Osteoblast (primary cell): ENCODE measurements around the gene ATAD3A. TPM values are rescaled to one million over a fixed set of nuclear protein-coding genes. Genes with fewer than 3 reads are reported as not detected.
"Not testable (repeated sequence)": the region's sequence is repeated elsewhere in the genome, so short reads cannot be mapped to it uniquely, and the experiment has no call there.

Source experiments
- DNase-seq: peaks from one replicate; pipeline ENCODE4 v3.0.0; 2011; ENCODE audit warnings: low spot score, mixed read lengths; ENCODE audit not compliant: insufficient read length; ENCODE audit errors: missing footprints
- H2AFZ ChIP-seq: 2 replicates; pipeline ENCODE4 v1.6.0; 2011; ENCODE audit warnings: mild to moderate bottlenecking, low read length
- H3K27ac ChIP-seq: 2 replicates; pipeline ENCODE4 v1.5.1; 2011; ENCODE audit warnings: mild to moderate bottlenecking, low read depth, low read length, moderate library complexity
- H3K27me3 ChIP-seq: 2 replicates; pipeline ENCODE4 v1.6.0; 2012; ENCODE audit warnings: mild to moderate bottlenecking, control low read depth, inconsistent platforms, low read length, moderate library complexity; ENCODE audit not compliant: insufficient read depth
- H3K36me3 ChIP-seq: 2 replicates; pipeline ENCODE4 v1.5.1; 2011; ENCODE audit warnings: mild to moderate bottlenecking, low read length, control low read depth, moderate library complexity; ENCODE audit not compliant: insufficient read depth
- H3K4me1 ChIP-seq: 2 replicates; pipeline ENCODE4 v1.5.1; 2011; ENCODE audit warnings: mild to moderate bottlenecking, low read length, control low read depth, moderate library complexity; ENCODE audit not compliant: insufficient read depth
- H3K4me2 ChIP-seq: 2 replicates; pipeline ENCODE4 v1.6.0; 2011; ENCODE audit warnings: mild to moderate bottlenecking, low read length; ENCODE audit not compliant: insufficient read depth
- H3K4me3 ChIP-seq: fragments of 200-600 bp; sonication (generic); 3 replicates; pipeline ENCODE4 v1.5.1; 2012; ENCODE audit warnings: mild to moderate bottlenecking, low read length, inconsistent platforms; ENCODE audit not compliant: insufficient read depth
- H3K79me2 ChIP-seq: 2 replicates; pipeline ENCODE4 v1.6.0; 2012; ENCODE audit warnings: mild to moderate bottlenecking, low read length, control low read depth, inconsistent platforms; ENCODE audit not compliant: insufficient read depth
- H3K9me3 ChIP-seq: 2 replicates; pipeline ENCODE4 v1.5.1; 2011; ENCODE audit warnings: low read depth, low read length, control low read depth
- H4K20me1 ChIP-seq: 2 replicates; pipeline ENCODE4 v1.6.0; 2012; ENCODE audit warnings: mild to moderate bottlenecking, low read length, control low read depth; ENCODE audit not compliant: insufficient read depth
- total RNA-seq: library from RNA; depleted of rRNA; stranded (reverse); fragments of >200 nt; gene quantifications from 2 replicates; pipeline ENCODE4 v1.2.3, GENCODE V29; 2012
- TF ChIP-seq, protein P1 (sequence below): IDR thresholded peaks from 2 replicates; pipeline ENCODE4 v1.5.1; 2011; ENCODE audit warnings: mild to moderate bottlenecking, low read depth, low read length, moderate library complexity; ENCODE audit errors: extremely low read depth

Gene ATAD3A
- total RNA-seq, 1 donor: 19.9 TPM

DNA sequence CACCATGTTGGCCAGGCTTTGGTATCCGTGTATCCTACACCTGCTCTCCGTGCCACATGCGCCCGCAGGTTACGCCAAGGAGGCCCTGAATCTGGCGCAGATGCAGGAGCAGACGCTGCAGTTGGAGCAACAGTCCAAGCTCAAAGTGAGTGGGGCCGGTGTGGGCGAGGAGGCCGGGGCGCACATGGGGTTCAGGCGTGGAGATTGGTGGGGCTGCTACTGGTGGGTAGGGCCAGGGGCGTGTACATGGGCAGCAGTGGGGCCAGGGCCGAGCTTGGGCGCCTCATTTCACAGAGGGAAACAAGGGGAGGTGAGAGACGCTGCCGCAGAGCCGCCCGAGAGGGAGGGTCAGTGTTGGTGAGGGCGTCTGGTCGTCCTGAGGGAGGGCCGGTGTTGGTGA lies 34.8 kb upstream of the ATAD3A start:
- Histone ChIP-seq H3K27me3 (no peaks in the 10 kb centered on the region), H3K4me2 (no peak overlapping the region), H3K4me3 (no peak overlapping the region), H3K9me3 (no peaks in the 10 kb centered on the region), H3K4me1 (peaks cover 5% of the 10 kb centered on the region), H2AFZ (no peak overlapping the region), H3K79me2 (peaks cover 67% of the 10 kb centered on the region), H3K27ac (no peak overlapping the region), H3K36me3 (peaks cover 16% of the 10 kb centered on the region), H4K20me1 (peaks cover 25% of the 10 kb centered on the region)
- peak; percentile 22 for DNase-seq
- TF ChIP-seq, protein P1, sequence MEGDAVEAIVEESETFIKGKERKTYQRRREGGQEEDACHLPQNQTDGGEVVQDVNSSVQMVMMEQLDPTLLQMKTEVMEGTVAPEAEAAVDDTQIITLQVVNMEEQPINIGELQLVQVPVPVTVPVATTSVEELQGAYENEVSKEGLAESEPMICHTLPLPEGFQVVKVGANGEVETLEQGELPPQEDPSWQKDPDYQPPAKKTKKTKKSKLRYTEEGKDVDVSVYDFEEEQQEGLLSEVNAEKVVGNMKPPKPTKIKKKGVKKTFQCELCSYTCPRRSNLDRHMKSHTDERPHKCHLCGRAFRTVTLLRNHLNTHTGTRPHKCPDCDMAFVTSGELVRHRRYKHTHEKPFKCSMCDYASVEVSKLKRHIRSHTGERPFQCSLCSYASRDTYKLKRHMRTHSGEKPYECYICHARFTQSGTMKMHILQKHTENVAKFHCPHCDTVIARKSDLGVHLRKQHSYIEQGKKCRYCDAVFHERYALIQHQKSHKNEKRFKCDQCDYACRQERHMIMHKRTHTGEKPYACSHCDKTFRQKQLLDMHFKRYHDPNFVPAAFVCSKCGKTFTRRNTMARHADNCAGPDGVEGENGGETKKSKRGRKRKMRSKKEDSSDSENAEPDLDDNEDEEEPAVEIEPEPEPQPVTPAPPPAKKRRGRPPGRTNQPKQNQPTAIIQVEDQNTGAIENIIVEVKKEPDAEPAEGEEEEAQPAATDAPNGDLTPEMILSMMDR: no peak

DNA sequence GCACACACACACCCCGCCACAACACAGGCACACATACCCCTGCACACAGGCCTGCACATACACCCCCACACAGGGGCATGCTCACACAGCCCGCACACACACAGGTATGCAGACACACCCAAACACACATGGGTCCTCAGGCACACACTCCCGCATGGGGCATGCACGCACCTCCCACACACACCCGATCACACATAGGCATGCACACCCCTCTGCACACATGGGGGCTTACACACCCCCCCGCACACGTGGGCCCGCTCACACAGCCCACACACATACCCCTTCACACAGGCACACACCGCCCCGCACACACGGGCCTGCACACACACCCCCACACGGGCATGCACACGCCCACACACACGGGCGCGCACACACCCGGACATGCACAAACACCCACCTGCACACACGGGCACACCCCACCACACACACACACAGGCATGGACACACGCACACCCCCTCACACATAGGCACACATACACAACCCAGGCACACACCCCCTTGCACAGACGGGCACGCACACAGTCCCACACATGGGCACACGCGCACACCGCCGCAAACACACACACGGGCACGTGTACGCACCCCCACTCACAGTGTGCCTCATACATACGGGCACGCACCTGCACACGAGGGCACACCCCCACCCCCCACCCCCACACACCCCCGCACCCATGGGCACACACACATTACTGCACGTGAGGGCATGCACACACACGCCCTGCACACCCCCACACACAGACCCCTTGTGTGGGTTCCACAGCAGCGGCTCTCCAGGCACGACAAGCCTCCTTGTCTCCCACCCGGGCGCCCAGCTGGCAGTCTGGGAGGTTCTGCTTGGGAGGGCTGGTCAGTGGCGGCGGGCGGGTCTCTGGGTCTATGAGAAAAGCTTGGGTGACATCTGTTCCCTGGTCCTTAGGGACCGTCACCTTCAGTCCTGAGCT lies 32.1 kb upstream of the ATAD3A start:
- Histone ChIP-seq H2AFZ (no peak overlapping the region), H3K27ac (no peak overlapping the region), H3K27me3 (no peaks in the 10 kb centered on the region), H3K9me3 (no peaks in the 10 kb centered on the region), H3K79me2 (peaks cover 46% of the 10 kb centered on the region), H3K4me2 (no peak overlapping the region), H3K4me3 (no peak overlapping the region), H3K36me3 (peaks cover 35% of the 10 kb centered on the region), H3K4me1 (no peaks in the 10 kb centered on the region), H4K20me1 (peaks cover 14% of the 10 kb centered on the region)
- TF ChIP-seq, protein P1: no peak
- DNase-seq: peak; percentile 85

DNA sequence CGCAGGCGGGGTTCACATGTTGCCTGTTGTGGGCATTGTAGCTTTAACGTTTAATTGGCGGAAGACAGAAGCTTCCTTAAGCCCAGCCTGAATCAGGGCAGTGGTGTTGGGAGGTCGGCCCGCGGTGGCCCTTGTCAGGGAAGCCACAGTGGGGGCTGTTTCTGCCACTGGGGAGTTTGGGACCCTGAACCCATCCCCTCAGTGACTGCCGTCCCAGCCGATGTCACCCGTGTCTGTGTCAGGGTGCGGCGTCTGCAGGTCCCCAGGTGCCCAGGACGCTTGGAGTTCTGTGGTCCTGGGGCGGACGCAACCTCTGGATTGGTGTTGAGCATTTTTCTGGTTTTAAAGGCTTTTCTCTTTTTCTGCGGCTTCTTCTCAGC lies 31.5 kb upstream of the ATAD3A start:
- H3K9me3 ChIP-seq, DNase-seq, H3K4me1 ChIP-seq, H3K4me2 ChIP-seq, H3K4me3 ChIP-seq, H3K27me3 ChIP-seq, H2AFZ ChIP-seq, H3K27ac ChIP-seq: not testable (repeated sequence)
- Histone ChIP-seq H3K79me2 (peaks cover 40% of the 10 kb centered on the region), H3K36me3 (peaks cover 35% of the 10 kb centered on the region), H4K20me1 (peaks cover 14% of the 10 kb centered on the region)

DNA sequence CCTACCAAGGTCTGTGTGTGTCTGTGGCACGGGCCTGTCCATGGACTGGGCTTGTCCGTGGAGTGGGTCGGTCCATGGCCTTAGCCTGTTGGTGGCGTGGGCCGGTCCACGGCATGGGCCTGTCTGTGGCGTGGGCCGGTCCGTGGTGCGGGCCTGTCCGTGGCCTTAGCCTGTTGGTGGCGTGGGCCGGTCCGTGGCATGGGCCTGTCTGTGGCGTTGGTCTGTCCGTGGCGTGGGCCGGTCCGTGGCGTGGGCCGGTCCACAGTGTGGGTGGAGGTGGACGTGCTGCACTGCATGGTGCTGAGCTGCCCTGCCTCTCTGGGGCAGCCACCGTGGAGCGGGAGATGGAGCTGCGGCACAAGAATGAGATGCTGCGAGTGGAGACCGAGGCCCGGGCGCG lies 30.2 kb upstream of the ATAD3A start:
- H4K20me1 ChIP-seq: peaks cover 13% of the 10 kb centered on the region
- not testable (repeated sequence) for H3K4me1 ChIP-seq, DNase-seq, H2AFZ ChIP-seq, H3K4me3 ChIP-seq, H3K27me3 ChIP-seq, H3K9me3 ChIP-seq, H3K27ac ChIP-seq, H3K4me2 ChIP-seq
- peaks cover 39% of the 10 kb centered on the region for H3K36me3 ChIP-seq
- peaks cover 29% of the 10 kb centered on the region for H3K79me2 ChIP-seq

DNA sequence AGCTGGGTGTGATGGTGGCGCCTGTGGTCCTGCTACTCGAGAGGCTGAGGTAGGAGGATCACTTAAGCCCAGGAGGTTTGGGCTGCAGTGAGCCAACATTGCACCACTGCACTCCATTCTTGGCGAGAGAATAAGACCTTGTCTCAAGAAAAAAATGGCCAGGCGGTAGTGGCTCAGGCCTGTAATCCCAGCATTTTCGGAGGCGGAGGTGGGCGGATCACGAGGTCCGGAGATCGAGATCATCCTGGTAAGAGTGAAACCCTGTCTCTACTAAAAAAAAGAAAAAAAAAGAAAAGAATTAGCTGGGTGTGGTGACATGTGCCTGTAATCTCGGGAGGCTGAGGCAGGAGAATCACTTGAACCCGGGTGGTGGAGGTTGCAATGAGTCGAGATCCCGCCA lies 29.1 kb upstream of the ATAD3A start:
- DNase-seq: no peak
- Histone ChIP-seq H3K36me3 (peaks cover 39% of the 10 kb centered on the region), H3K27me3 (no peaks in the 10 kb centered on the region), H3K4me2 (no peak overlapping the region), H3K27ac (no peak overlapping the region), H4K20me1 (peaks cover 7% of the 10 kb centered on the region), H3K4me3 (no peak overlapping the region), H3K9me3 (no peaks in the 10 kb centered on the region), H2AFZ (no peak overlapping the region), H3K79me2 (peaks cover 19% of the 10 kb centered on the region), H3K4me1 (no peaks in the 10 kb centered on the region)
- TF ChIP-seq, protein P1: no peak
